ENCODE results near the gene TMEM273. TPM values are rescaled to one million over a fixed set of nuclear protein-coding genes. Genes with fewer than 3 reads are reported as not detected.
A peak's percentile ranks its signal among the peaks of the same experiment; 100 is the strongest.

Gene TMEM273
- total and polyA plus RNA-seq, 2 donors (not counting 1 experiment from before 2014, with no cell fraction given), result 0.18 TPM; not detected in 1

GRCh38 chr10:49139846-49140195, 48.4 kb downstream of the TMEM273 start:
- H3K27me3 ChIP-seq (ENCODE audit: control insufficient read depth, insufficient read depth, low read length), result peaks cover 6% of the 10 kb centered on the region
- peak overlapping the region; percentile 56 for H3K4me2 ChIP-seq (ENCODE audit: extremely low read depth, insufficient read depth, low read length)
- no peaks in the 10 kb centered on the region for H3K9me3 ChIP-seq (ENCODE audit: control insufficient read depth, insufficient read depth, low read depth, low read length)
- H3K36me3 ChIP-seq (ENCODE audit: control insufficient read depth, insufficient read depth, low read length), result no peaks in the 10 kb centered on the region
- H2AFZ ChIP-seq (ENCODE audit: low read length), result no peak overlapping the region
- peak overlapping the region; percentile 80 for H3K27ac ChIP-seq (ENCODE audit: insufficient read depth, low read length)
- peak; percentile 84 to 96 for DNase-seq (ENCODE audit: low read depth in 2 of 2)
- H3K4me3 ChIP-seq (replicated peaks in 1 of 4; ENCODE audit: control extremely low read depth in 1 of 4, insufficient read depth in 1 of 4, low read depth in 3 of 4, low read length in 4 of 4), result no peak overlapping the region
- no peaks in the 10 kb centered on the region for H4K20me1 ChIP-seq (ENCODE audit: control insufficient read depth, extremely low read depth, insufficient read depth, low read length)
- no peaks in the 10 kb centered on the region for H3K79me2 ChIP-seq (ENCODE audit: control insufficient read depth, insufficient read depth, low read length)
- no peak overlapping the region for H3K9ac ChIP-seq (ENCODE audit: insufficient read depth, low read length)
- H3K4me1 ChIP-seq (ENCODE audit: control insufficient read depth, extremely low read depth, insufficient read depth, low read length), result peaks cover 27% of the 10 kb centered on the region
- TF ChIP-seq, protein P1, sequence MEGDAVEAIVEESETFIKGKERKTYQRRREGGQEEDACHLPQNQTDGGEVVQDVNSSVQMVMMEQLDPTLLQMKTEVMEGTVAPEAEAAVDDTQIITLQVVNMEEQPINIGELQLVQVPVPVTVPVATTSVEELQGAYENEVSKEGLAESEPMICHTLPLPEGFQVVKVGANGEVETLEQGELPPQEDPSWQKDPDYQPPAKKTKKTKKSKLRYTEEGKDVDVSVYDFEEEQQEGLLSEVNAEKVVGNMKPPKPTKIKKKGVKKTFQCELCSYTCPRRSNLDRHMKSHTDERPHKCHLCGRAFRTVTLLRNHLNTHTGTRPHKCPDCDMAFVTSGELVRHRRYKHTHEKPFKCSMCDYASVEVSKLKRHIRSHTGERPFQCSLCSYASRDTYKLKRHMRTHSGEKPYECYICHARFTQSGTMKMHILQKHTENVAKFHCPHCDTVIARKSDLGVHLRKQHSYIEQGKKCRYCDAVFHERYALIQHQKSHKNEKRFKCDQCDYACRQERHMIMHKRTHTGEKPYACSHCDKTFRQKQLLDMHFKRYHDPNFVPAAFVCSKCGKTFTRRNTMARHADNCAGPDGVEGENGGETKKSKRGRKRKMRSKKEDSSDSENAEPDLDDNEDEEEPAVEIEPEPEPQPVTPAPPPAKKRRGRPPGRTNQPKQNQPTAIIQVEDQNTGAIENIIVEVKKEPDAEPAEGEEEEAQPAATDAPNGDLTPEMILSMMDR (conservative IDR thresholded peaks at IDR 0.05 in 1 of 2, IDR thresholded peaks at IDR 0.05 in 1 of 2; ENCODE audit: low read depth in 1 of 2, low read length in 2 of 2), result no peak
- TF ChIP-seq EZH2 (IDR thresholded peaks at IDR 0.05; ENCODE audit: low read length, missing control alignments), result no peak

GRCh38 chr10:49139028-49139845, 49.0 kb downstream of the TMEM273 start:
- H3K4me2 ChIP-seq (ENCODE audit: extremely low read depth, insufficient read depth, low read length), result peak overlapping the region; percentile 56
- no peaks in the 10 kb centered on the region for H3K9me3 ChIP-seq (ENCODE audit: control insufficient read depth, insufficient read depth, low read depth, low read length)
- TF ChIP-seq, protein P1 (conservative IDR thresholded peaks at IDR 0.05 in 1 of 2, IDR thresholded peaks at IDR 0.05 in 1 of 2; ENCODE audit: low read depth in 1 of 2, low read length in 2 of 2), result no peak
- no peak for TF ChIP-seq EZH2 (IDR thresholded peaks at IDR 0.05; ENCODE audit: low read length, missing control alignments)
- peak overlapping the region in 1 of 4 experiments; percentile 18 for H3K4me3 ChIP-seq (replicated peaks in 1 of 4; ENCODE audit: control extremely low read depth in 1 of 4, insufficient read depth in 1 of 4, low read depth in 3 of 4, low read length in 4 of 4)
- H3K9ac ChIP-seq (ENCODE audit: insufficient read depth, low read length), result peak overlapping the region; percentile 55
- no peak overlapping the region for H2AFZ ChIP-seq (ENCODE audit: low read length)
- H3K27ac ChIP-seq (ENCODE audit: insufficient read depth, low read length), result peak overlapping the region; percentile 80
- H3K79me2 ChIP-seq (ENCODE audit: control insufficient read depth, insufficient read depth, low read length), result no peaks in the 10 kb centered on the region
- DNase-seq (ENCODE audit: low read depth in 2 of 2), result peak; percentile 57 to 83
- H4K20me1 ChIP-seq (ENCODE audit: control insufficient read depth, extremely low read depth, insufficient read depth, low read length), result no peaks in the 10 kb centered on the region
- no peaks in the 10 kb centered on the region for H3K36me3 ChIP-seq (ENCODE audit: control insufficient read depth, insufficient read depth, low read length)
- H3K27me3 ChIP-seq (ENCODE audit: control insufficient read depth, insufficient read depth, low read length), result peaks cover 6% of the 10 kb centered on the region
- H3K4me1 ChIP-seq (ENCODE audit: control insufficient read depth, extremely low read depth, insufficient read depth, low read length), result peaks cover 27% of the 10 kb centered on the region

DNA sequence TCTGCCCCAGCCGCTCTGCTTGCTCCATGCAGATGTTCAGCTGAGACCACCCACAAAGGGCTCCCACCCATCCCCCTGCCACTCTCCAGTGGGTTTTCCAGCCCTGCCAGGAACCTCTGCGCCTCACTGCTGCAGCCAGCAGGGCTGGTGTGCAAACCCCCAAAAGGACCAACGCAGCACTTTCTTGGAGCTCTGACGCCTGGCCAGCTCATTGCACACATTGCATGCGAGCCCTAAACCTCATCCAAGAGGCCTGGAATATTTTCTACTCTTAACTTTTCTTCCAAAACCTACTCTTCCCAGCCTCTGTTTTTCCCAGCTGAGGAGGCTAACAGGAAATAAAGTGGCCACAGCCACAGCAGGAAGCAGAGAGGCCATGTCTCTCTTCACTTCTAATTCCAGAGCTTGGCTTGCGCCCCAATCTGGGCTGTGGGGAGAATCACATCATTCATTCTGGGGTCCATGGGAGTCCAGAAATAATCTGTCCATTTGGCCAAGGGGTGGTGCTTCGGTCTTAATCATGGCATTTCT, 49.8 kb downstream of the TMEM273 start:
- H3K79me2 ChIP-seq (ENCODE audit: control insufficient read depth, insufficient read depth, low read length), result no peaks in the 10 kb centered on the region
- no peak overlapping the region for H3K9ac ChIP-seq (ENCODE audit: insufficient read depth, low read length)
- no peak overlapping the region for H2AFZ ChIP-seq (ENCODE audit: low read length)
- peak; percentile 62 to 71 for DNase-seq (ENCODE audit: low read depth in 2 of 2)
- no peaks in the 10 kb centered on the region for H3K9me3 ChIP-seq (ENCODE audit: control insufficient read depth, insufficient read depth, low read depth, low read length)
- H3K4me2 ChIP-seq (ENCODE audit: extremely low read depth, insufficient read depth, low read length), result peak overlapping the region; percentile 23
- H3K27me3 ChIP-seq (ENCODE audit: control insufficient read depth, insufficient read depth, low read length), result peaks cover 10% of the 10 kb centered on the region
- peaks cover 27% of the 10 kb centered on the region for H3K4me1 ChIP-seq (ENCODE audit: control insufficient read depth, extremely low read depth, insufficient read depth, low read length)
- H3K27ac ChIP-seq (ENCODE audit: insufficient read depth, low read length), result peak overlapping the region; percentile 80
- H3K36me3 ChIP-seq (ENCODE audit: control insufficient read depth, insufficient read depth, low read length), result no peaks in the 10 kb centered on the region
- H4K20me1 ChIP-seq (ENCODE audit: control insufficient read depth, extremely low read depth, insufficient read depth, low read length), result no peaks in the 10 kb centered on the region
- TF ChIP-seq, protein P1 (conservative IDR thresholded peaks at IDR 0.05 in 1 of 2, IDR thresholded peaks at IDR 0.05 in 1 of 2; ENCODE audit: low read depth in 1 of 2, low read length in 2 of 2), result no peak
- no peak for TF ChIP-seq EZH2 (IDR thresholded peaks at IDR 0.05; ENCODE audit: low read length, missing control alignments)
- H3K4me3 ChIP-seq (replicated peaks in 1 of 4; ENCODE audit: control extremely low read depth in 1 of 4, insufficient read depth in 1 of 4, low read depth in 3 of 4, low read length in 4 of 4), result no peak overlapping the region
